ENCODE data around the gene RABAC1.
"Not testable (repeated sequence)": the region's sequence is repeated elsewhere in the genome, so short reads cannot be mapped to it uniquely, and the experiment has no call there.

RABAC1 gene

DNA sequence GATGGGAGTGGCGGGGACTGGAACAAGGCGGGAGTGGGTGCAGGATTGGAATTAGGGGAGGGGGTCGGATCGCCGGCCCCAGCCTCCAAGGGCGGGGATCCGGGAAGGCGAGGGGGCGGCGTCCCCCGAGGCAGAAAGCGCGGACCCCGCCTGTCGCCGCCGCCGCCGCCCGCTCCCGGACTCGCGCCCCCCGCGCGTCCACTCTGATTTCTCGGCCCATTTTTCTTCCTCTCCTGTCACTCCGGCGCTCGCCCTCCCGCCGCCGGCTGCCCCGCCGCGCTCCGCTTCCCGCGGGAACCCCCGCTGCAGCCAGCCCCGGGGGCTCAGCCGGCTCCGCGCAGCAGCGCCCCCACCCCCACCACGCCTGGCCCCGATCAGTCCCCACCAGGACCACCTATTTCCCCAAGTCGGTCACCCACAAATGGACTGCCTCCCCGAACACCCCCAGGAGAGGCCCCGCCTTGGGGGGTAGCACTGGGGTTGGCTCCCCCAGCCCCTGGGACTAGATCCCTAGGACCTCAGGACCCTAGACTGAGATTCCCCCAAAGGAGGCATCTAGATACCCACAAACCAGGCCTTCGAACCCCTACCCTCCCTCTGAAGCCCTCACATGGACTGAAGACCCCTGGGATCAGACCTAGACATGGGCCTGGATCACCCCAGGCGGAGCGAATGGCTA, 18.3 kb downstream of the RABAC1 start:
- H3K9me3 ChIP-seq (ENCODE audit: insufficient read depth, low read length): no peaks in the 10 kb centered on the region
- peaks cover 4% of the 10 kb centered on the region; the same call in 1 of the 2 replicates for H3K79me2 ChIP-seq (ENCODE audit: insufficient read depth, low read length)
- H3K27ac ChIP-seq (ENCODE audit: low read depth, low read length): peak overlapping the region; percentile 99
- H3K4me3 ChIP-seq (ENCODE audit: insufficient read depth, low read length, poor library complexity, severe bottlenecking): peak overlapping the region; percentile 61
- TF ChIP-seq EZH2phosphoT487 (conservative IDR thresholded peaks at IDR 0.05; ENCODE audit: low read length) (no peak), CTCF (IDR thresholded peaks at IDR 0.05; ENCODE audit: insufficient read depth, low read length, poor library complexity, severe bottlenecking) (no peak)
- no peaks in the 10 kb centered on the region for H3K9me2 ChIP-seq (replicated peaks; ENCODE audit: insufficient read depth, low read length)
- no peaks in the 10 kb centered on the region for H3K27me3 ChIP-seq (ENCODE audit: low read length)
- peaks cover 71% of the 10 kb centered on the region for H3F3A ChIP-seq (ENCODE audit: insufficient read depth)
- H4K20me1 ChIP-seq (ENCODE audit: low read depth, low read length): no peaks in the 10 kb centered on the region
- H3K4me2 ChIP-seq (ENCODE audit: low read depth, low read length, poor library complexity, severe bottlenecking): peak overlapping the region; percentile 92
- H2AFZ ChIP-seq (ENCODE audit: low read depth, low read length, severe bottlenecking): no peak overlapping the region
- no peaks in the 10 kb centered on the region for H3K36me3 ChIP-seq (ENCODE audit: low read length)
- H3K9ac ChIP-seq (ENCODE audit: low read length): peak overlapping the region; percentile 92

GRCh38 chr19:41939861-41940730, 19.0 kb downstream of the RABAC1 start:
- TF ChIP-seq CTCF (IDR thresholded peaks at IDR 0.05; ENCODE audit: insufficient read depth, low read length, poor library complexity, severe bottlenecking) (no peak), EZH2phosphoT487 (conservative IDR thresholded peaks at IDR 0.05; ENCODE audit: low read length) (no peak)
- H3K9me2 ChIP-seq (replicated peaks; ENCODE audit: insufficient read depth, low read length): no peaks in the 10 kb centered on the region
- H3K36me3 ChIP-seq (ENCODE audit: low read length): no peaks in the 10 kb centered on the region
- peaks cover 4% of the 10 kb centered on the region; the same call in 1 of the 2 replicates for H3K79me2 ChIP-seq (ENCODE audit: insufficient read depth, low read length)
- H4K20me1 ChIP-seq (ENCODE audit: low read depth, low read length): no peaks in the 10 kb centered on the region
- H3F3A ChIP-seq (ENCODE audit: insufficient read depth): peaks cover 70% of the 10 kb centered on the region
- no peak overlapping the region for H2AFZ ChIP-seq (ENCODE audit: low read depth, low read length, severe bottlenecking)
- H3K9me3 ChIP-seq (ENCODE audit: insufficient read depth, low read length): no peaks in the 10 kb centered on the region
- H3K4me3 ChIP-seq (ENCODE audit: insufficient read depth, low read length, poor library complexity, severe bottlenecking): peak overlapping the region; percentile 66
- peak overlapping the region; percentile 92 for H3K4me2 ChIP-seq (ENCODE audit: low read depth, low read length, poor library complexity, severe bottlenecking)
- peak overlapping the region; percentile 99 for H3K27ac ChIP-seq (ENCODE audit: low read depth, low read length)
- H3K27me3 ChIP-seq (ENCODE audit: low read length): no peaks in the 10 kb centered on the region
- peak overlapping the region; percentile 92 for H3K9ac ChIP-seq (ENCODE audit: low read length)

- H3K9me2 ChIP-seq (replicated peaks; ENCODE audit: insufficient read depth, low read length); H3K4me3 ChIP-seq (ENCODE audit: insufficient read depth, low read length, poor library complexity, severe bottlenecking); H3K79me2 ChIP-seq (ENCODE audit: insufficient read depth, low read length); H2AFZ ChIP-seq (ENCODE audit: low read depth, low read length, severe bottlenecking); H3K27me3 ChIP-seq (ENCODE audit: low read length); H3K9me3 ChIP-seq (ENCODE audit: insufficient read depth, low read length); H4K20me1 ChIP-seq (ENCODE audit: low read depth, low read length); H3K36me3 ChIP-seq (ENCODE audit: low read length): not testable (repeated sequence)
- H3K9ac ChIP-seq (ENCODE audit: low read length): peak overlapping the region; percentile 92
- peak overlapping the region; percentile 99 for H3K27ac ChIP-seq (ENCODE audit: low read depth, low read length)
- peak overlapping the region; percentile 92 for H3K4me2 ChIP-seq (ENCODE audit: low read depth, low read length, poor library complexity, severe bottlenecking)
- peaks cover 62% of the 10 kb centered on the region for H3F3A ChIP-seq (ENCODE audit: insufficient read depth)
These were observed 19.9 kb downstream of the RABAC1 start for GRCh38 chr19:41939209-41939608.
